GM21447 (cell line): Measurements from ENCODE around the gene ZNF133.
"Not testable (repeated sequence)": the region's sequence is repeated elsewhere in the genome, so short reads cannot be mapped to it uniquely, and the experiment has no call there.

ENCODE experiments used
- ATAC-seq: cut with Tn5 transposase; IDR thresholded peaks from one replicate; pipeline ENCODE4 v1.9.1; 2021; ENCODE audit not compliant: unreplicated experiment

Gene ZNF133

DNA sequence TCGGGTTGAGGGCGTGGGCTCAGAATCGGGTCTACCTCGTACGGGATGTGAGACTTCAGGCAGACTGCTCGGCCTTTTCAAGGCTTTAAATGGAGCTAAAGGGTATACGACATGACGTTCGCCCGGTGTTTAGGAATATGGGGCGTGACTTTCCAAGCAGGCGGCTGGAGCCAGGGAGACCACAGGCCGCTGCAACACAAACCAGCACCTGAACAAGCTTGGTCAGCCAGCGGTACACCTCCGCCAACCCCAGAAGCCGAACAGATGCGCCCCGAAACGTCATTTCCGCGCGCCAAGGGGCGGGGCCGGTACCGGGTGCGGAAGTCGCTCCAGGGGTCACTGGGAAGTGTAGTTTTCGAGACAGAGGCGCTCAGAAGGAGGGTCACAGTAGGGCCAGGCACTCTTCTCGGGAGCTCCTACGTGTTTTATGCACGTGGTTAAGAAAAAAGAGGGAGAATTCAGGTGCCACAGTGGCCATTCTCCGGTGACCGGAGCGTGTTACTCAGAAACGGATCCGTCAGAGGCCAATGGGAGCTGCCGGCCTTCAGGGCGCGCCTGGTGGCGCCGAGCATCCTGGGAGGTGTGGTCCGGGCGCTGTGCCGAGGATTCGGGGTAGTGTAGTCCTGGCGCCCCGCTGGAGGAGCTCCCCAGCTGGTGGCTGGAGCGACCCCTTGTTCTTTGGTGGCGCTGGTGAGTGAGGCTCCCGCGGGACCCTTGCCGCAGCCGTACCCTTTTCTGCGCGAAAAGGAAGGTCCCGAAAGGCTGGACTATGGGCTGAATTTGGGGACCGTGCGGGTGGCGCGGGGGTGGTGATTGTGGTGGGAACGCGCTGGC lies at the start of gene ZNF133:
Gene ZNF133, plus strand, starts transcription at position 613 of the 834 bp plus-strand sequence. CDS start 17,160 bp downstream, outside the sequence.
- ATAC-seq: peak; percentile 96

GRCh38 chr20:18240997-18241396 lies 47.3 kb upstream of the ZNF133 start:
- ATAC-seq: no peak

GRCh38 chr20:18243802-18244201 lies 44.5 kb upstream of the ZNF133 start:
- ATAC-seq: no peak

DNA sequence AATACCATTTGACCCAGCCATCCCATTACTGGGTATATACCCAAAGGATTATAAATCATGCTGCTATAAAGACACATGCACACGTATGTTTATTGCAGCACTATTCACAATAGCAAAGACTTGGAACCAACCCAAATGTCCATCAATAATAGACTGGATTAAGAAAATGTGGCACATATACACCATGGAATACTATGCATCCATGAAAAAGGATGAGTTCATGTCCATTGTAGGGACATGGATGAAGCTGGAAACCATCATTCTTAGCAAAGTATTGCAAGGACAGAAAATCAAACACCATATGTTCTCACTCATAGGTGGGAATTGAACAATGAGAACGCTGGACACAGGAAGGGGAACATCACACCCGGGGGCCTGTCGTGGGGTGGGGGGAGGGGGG lies 39.8 kb upstream of the ZNF133 start:
- ATAC-seq: not testable (repeated sequence)

DNA sequence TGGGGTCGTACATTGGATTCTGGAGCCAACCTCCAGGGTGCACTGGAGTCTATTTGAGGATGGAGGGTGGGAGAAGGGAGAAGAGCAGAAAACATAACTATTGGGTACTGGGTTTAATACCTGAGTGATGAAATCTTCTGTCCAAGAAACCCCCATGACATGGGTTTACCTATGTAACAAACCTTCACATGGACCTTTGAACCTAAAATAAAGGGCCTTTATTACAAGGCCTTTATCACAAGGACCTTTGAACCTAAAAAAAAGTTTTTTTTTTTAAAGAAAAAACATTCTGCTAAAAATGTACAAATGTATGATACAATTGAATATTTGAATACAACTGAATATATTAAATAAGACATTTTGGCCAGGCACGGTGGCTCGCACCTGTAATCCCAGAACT lies 38.1 kb upstream of the ZNF133 start:
- ATAC-seq: no peak

GRCh38 chr20:18252597-18253451 lies 35.5 kb upstream of the ZNF133 start:
- ATAC-seq: no peak

DNA sequence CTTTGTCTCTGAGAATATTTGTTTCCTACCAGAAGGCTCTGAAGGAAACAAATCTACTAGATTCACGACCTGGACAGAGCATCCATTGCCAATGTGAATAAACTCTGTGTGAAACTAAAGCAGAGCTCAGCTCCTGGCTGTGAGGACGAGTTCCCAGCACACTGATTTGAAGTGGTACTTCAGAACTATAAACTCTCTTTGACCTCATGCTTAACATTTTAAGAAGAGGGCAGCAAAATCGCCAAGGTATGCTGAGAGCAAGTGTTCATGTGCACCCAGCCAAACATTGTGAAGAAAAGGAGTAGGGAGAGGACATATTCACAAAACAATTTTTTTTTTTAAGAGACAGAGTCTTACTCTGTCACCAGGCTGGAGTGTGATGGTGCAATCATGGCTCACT lies 33.7 kb upstream of the ZNF133 start:
- ATAC-seq: no peak

DNA sequence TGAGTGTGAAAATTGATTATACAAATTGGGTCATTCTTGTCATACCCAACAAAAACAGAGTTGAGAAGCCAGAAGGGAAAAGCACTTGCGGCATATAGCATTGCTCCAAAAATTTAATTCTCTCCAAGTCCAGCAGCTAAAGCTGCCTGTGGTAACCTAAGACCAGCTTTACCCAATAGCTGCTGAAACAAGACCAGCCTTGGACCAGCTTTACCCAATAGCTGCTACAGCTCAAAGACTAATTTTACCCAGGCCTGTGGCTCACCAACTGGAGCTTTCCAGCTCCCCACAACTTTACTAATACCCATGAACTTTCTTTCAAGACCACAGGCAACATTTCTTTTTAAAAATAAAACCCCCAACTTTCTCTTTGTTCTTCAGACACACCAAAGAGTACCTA lies 32.8 kb upstream of the ZNF133 start:
- ATAC-seq: no peak

DNA sequence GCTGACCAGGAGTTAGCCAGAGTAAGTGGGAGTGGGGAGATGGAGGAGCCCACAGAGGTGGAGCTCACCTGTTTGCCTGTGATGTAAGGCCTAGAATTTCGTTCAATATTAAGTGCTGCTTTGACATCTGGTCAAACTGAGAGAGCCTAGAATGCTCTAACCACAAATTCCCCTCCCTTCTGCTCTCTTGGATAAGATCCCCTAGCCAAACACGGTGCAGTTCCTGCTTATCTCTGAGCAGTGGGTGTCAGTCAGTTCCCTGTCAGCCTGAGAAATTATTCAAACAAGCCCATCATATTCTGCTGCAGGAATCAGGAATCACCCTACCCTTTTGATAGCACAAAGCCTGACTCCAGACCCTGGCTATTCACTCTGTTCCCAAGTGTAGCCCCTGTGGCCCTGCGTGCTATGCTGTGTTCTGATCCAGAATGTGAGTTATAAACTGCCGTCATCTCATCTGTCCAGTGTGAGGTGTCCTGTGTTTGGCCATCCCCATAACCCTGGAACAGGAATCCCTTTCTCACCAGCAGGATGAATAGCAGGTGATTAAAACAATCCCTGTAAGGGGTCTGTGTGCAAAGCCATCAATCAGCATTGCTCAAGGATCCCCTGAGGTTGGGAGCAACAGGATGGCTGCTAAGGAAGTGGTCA lies 31.8 kb upstream of the ZNF133 start:
- ATAC-seq: no peak

- ATAC-seq: no peak
These were observed 30.0 kb upstream of the ZNF133 start for GRCh38 chr20:18258126-18258860.

GRCh38 chr20:18259730-18260129 lies 28.6 kb upstream of the ZNF133 start:
- no peak for ATAC-seq

- no peak for ATAC-seq
These were observed 24.6 kb upstream of the ZNF133 start for GRCh38 chr20:18263723-18264122.

- ATAC-seq: no peak
These were observed 22.9 kb upstream of the ZNF133 start for GRCh38 chr20:18265441-18265840.

DNA sequence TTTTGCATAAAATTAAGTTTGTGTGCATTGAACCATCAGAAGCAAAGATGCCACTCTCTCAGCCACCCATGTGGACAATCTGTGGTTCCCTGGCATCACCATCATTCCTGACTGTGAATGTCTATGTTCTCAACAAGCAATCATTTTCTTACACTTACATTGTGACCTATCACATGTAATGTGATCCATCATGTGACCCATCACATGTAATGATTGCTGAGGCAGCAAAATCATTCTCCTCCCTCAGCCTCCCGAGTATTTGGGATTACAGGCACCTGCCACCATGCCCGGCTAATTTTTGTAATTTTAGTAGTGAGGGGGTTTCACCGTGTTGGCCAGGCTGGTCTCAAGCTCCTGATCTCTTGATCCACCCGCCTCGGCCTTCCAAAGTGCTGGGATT lies 22.0 kb upstream of the ZNF133 start:
- ATAC-seq: no peak

- ATAC-seq: no peak
These were observed 20.5 kb upstream of the ZNF133 start for GRCh38 chr20:18267815-18268214.

DNA sequence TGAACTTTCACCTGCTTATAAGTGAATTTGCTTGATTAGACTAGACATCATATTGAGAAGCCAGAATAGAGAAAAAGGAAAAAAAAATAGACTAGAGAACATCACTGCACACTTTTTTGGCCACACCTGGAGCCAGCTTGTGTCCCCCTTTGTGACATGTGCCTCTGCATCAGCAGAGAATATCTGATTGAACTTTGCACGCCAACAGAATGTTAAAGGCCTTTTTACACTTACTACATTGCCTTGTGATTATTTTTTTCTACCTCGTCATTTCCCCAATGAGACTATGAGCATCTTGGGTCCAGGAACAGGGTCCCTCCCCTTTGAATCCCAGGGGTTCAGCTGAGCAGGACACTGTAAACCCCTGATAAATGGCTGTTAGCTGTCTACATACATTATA lies 17.2 kb upstream of the ZNF133 start:
- ATAC-seq: no peak

GRCh38 chr20:18272451-18272850 lies 15.9 kb upstream of the ZNF133 start:
- no peak for ATAC-seq

GRCh38 chr20:18273738-18274137 lies 14.6 kb upstream of the ZNF133 start:
- ATAC-seq: no peak

DNA sequence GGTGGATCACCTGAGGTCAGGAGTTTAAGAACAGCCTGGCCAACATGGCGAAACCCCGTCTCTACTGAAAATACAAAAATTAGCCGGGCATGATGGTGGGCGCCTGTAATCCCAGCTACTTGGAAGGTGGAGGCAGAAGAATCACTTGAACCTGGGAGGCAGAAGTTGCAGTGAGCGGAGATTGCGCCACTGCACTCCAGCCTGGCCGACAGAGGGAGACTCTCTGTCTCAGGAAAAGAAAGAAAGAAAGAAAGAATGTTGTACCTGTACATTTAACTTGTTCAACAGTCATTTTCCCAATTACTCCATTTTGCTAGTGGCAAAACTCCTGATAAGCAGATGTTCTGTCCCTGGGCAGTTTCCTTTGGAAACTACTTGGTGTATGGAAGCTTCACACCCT lies 12.4 kb upstream of the ZNF133 start:
- not testable (repeated sequence) for ATAC-seq

DNA sequence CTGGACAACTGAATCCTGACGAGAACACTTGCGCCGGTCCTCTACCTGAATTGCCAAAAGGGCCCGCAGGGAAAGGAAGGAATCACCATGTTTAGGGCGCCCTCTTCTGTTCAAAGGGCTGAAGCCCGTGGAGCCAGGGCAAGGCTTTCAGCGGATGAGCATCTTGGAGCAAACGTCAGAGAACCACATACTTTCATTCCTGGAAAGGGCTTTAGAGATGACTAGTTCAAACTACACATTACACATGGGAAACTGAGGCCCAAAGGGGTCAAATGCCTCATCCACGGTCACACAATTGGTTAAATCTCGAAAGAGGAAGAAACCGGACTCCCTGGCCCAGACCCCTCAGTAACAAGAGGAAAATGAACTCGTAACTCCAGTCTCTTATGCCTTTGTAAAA lies 11.5 kb upstream of the ZNF133 start:
- peak; percentile 81 for ATAC-seq

DNA sequence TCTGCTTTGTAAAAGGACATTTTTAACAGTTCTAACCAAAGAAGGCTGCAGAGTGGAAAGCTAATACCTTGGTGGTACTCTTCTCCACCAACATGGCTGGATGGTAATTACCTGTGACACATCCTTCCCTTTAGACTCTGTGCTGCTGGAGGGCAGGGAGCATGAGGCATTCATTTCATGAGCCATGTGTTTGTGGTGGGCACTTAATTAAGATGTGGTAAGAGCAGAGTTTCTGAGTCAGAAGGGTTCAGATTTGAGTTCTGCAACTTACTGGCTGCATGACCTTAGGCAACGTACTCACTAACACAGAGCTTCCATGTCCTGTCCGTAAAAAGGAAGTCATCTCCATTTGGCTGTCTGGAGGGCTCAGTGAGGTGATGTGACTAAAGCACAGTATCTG lies 9.1 kb upstream of the ZNF133 start:
- ATAC-seq: no peak
